ENCODE results near the gene MLH3.

The MLH3 gene

DNA sequence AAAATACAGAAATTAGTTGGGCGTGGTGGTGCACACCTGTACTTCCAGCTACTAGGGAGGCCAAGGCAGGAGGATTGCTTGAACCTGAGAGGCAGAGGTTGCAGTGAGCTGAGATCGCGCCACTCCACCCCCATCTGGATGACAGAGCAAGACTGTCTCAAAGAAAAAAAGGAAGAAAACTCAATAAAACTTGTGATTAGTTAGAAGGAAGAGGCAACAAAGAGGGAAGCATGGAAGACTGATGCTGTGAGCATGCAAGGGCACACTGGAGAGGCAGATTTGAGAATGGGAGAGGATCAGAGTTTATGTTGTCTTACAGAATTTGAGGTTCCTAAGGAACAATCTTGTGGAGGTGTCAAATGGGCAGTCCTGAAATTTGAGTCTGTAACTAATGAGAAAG, 15.4 kb upstream of the MLH3 start:
- DNase-seq (ENCODE audit: low read depth) = no peak

- DNase-seq (ENCODE audit: low read depth) = no peak
Observed at GRCh38 chr14:75064205-75064567, 12.9 kb upstream of the MLH3 start.

- DNase-seq (ENCODE audit: low read depth) = peak; percentile 83
Observed at GRCh38 chr14:75063491-75064204, 12.4 kb upstream of the MLH3 start, which contains the start of gene ACYP1. Gene ACYP1 (minus strand): TSS chr14:75064024. CDS start chr14:75063553, 471 bp downstream.

GRCh38 chr14:75063013-75063412, 11.7 kb upstream of the MLH3 start:
- DNase-seq (ENCODE audit: low read depth) = no peak

- DNase-seq (ENCODE audit: low read depth) = no peak
Observed at GRCh38 chr14:75060420-75060819, 9.2 kb upstream of the MLH3 start.

DNA sequence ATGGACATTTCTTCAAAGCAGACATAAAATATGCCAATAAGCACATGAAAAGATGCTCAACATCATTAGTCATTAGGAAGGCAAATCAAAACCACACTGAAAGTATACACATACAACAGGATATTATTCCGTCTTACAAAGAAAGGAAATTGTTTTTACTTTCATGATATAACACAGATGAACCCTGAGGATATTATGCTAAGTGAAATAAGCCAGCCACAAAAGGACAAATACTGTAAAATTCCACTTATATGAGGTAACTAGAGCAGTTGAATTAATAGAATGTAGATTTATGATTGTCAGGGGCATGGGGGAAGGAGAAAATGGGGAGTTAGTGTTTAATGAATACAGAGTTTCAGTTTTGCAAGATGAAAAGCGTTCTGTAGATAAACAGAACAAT, 8.4 kb upstream of the MLH3 start:
- DNase-seq (ENCODE audit: low read depth) = no peak

- DNase-seq (ENCODE audit: low read depth) = no peak
Observed at GRCh38 chr14:75054421-75054820, 3.2 kb upstream of the MLH3 start.

GRCh38 chr14:75053396-75054291, 2.4 kb upstream of the MLH3 start:
- no peak for DNase-seq (ENCODE audit: low read depth)

- DNase-seq (ENCODE audit: low read depth) = no peak
Observed at GRCh38 chr14:75051556-75051899, 261 bp upstream of the MLH3 start.

GRCh38 chr14:75049731-75050201, 1.5 kb downstream of the MLH3 start:
- no peak for DNase-seq (ENCODE audit: low read depth)

DNA sequence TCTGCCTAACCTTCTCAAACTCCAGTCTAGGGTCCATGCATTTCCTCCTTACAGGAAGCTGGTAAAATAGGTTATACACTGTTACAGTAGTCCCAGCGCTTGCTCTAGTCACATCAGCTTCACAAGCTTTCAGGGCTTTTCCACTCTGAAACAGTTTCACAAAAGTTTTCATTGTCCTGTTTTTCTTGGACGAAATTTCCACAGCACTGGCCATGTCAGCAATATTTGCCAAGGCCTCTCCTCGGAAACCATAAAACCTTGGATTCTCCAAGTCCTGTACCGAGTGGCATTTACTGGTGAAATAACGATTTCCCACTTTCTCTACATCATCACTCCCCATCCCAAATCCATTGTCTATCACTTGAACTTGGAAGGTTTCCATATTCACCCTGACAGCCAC, 2.1 kb downstream of the MLH3 start:
- DNase-seq (ENCODE audit: low read depth) = no peak

GRCh38 chr14:75048101-75048500, 3.2 kb downstream of the MLH3 start:
- no peak for DNase-seq (ENCODE audit: low read depth)

DNA sequence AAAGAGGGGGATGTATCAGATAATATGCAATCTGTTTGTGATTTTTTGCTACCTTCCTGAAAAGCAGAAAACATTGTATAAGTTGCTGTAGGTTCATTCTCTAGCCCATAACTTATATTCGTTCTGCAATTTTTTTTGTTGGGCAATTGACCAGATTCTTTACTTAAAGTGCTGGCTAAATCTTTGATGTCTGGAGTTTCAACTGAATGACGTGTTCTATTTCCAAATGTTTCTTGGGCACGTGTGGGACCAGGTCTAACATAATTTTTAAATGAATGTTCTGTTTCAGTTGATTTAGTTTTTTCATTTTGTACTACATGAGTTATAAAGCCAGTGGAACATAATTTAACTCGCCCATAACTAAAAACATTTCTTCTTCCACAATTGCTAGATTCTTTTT, 3.8 kb downstream of the MLH3 start:
- DNase-seq (ENCODE audit: low read depth) = no peak

GRCh38 chr14:75046899-75047298, 4.4 kb downstream of the MLH3 start:
- DNase-seq (ENCODE audit: low read depth) = no peak

DNA sequence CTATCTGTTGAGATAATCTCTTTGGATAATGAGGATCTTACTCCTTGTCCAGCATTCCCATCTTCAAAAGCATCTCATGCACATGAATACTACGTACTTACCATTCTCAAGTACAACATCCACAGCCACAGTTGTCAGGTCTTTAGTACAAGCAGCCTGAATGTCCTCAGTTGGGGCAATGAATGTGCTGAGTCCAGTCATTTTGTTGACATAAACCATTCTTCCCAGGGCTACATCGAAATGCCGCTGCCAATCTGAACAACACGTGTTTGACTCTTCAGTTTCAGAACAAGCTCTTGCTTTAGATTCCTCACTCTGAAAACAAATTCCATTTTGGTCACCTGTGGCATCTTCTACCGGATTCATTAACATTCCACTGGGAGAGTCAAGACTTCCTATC, 5.0 kb downstream of the MLH3 start:
- no peak for DNase-seq (ENCODE audit: low read depth)

DNA sequence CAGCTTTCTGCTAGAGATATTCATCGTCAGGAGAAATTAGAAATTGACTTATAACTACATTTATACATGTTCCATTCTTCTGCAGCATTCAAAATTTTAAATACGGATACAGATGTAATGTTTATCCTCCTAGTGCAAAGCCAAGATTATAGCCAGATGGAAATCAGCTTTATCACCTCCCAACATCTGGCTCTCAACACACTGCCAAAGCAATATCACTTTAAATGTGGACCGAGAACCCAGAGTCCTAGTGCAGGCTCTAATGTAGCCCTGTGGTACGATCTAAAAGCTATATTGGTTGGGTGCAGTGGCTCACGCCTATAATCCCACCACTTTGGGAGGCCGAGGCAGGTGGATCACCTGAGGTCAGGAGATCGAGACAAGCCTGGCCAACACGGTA, 6.5 kb downstream of the MLH3 start:
- DNase-seq (ENCODE audit: low read depth) = no peak

DNA sequence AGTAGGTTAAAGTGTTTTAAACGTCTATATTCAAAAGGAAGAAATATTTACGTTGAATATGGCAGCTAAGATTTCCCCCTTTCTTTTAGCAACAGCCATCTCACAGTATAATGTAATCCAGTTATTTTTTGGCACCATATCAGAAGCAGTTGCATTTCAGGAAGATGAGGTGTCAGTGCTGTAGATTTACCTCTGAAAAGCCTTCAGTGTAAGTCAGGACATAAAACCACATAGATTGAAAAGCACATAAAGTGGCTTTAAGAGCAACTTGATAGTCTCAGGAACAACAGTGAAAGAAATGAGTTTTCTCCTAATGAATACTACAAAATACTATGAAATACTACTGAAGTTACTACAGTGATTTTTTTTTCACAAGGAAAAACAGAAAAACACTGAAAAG, 6.9 kb downstream of the MLH3 start:
- DNase-seq (ENCODE audit: low read depth) = no peak

DNA sequence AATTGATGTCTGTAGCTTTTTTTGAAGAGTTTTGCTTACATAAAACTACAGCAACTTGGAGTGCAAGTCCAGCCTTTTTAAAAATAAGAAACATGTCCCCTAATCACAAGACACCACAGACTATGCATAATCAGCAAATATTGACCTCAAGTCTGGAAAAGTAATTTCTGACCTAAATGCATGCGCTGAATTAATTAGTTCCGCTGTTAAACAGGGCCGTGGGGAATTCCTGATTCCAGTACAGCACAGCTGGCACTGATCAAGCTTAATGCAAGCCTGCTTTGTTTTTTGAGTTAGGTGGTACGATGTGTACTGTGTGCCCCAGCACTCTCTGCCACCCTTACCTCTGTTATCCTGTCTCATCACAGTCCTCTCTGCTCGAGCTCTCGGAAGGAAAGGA, 9.2 kb downstream of the MLH3 start:
- no peak for DNase-seq (ENCODE audit: low read depth)

GRCh38 chr14:75041613-75042012, 9.7 kb downstream of the MLH3 start:
- DNase-seq (ENCODE audit: low read depth) = no peak

DNA sequence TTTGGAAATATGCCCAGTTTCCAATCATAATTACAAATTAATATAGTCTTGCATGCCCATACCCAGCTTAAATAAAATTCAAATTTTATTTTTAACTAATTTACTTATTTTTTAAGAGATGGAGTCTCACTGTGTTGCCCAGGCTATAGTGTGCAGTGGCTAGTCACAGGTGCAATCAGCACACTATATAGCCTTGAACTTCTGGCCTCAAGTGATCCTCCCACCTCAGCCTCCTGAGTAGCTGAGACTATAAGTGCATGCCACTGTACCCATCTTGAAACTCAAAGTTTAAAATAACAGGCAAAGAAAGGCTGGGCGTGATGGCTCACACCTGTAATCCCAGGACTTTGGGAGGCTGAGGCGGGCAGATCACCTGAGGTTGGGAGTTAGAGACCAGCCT, 10.3 kb downstream of the MLH3 start:
- no peak for DNase-seq (ENCODE audit: low read depth)

- DNase-seq (ENCODE audit: low read depth) = no peak
Observed at GRCh38 chr14:75040507-75040906, 10.8 kb downstream of the MLH3 start.

DNA sequence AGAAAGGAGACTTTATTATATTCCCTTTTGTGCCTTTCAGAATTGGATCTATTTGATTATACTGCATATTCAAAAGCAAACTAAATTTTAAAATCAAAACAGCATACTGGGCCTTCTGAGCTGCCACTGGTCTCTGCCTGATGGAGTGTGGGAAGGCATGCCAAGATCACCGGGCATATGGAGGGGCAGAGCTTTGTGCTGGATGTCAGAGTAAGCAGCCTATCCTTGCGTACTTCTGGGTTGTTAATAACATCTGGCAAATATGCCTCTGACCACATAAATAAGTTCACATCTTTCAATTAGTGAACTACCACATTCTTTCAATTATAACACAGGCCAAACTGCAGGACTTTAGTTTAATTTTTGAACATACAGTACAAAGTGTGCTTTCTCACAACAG, 18.3 kb downstream of the MLH3 start:
- DNase-seq (ENCODE audit: low read depth) = no peak

DNA sequence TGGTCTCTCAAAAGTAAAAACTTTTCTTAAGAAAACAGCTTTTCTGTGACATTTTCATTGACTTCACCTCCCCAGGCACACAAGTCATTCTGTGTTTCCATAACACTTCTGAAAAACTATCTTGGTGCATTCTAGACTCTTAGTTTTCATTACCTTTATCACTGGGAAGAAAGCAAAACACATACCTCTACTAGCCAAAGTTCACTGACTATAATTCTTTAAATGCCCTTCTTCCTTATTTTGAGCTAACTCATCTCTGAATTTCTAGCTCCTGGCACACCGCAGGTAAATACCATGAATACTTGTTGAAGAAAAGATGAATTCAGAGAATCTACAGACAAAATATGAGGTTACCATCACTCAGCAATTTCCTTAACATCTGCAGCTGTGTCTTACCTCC, 21.1 kb downstream of the MLH3 start:
- DNase-seq (ENCODE audit: low read depth) = no peak

GRCh38 chr14:75025876-75026275, 25.4 kb downstream of the MLH3 start:
- no peak for DNase-seq (ENCODE audit: low read depth)
